ENCODE data around the gene ATP5MC2.
"Not testable (repeated sequence)": the region's sequence is repeated elsewhere in the genome, so short reads cannot be mapped to it uniquely, and the experiment has no call there.

The ATP5MC2 gene

GRCh38 chr12:53659011-53659551, 16.8 kb downstream of the ATP5MC2 start:
- H3K4me1 ChIP-seq (ENCODE audit: control insufficient read depth in 2 of 2, insufficient read depth in 2 of 2, low read length in 2 of 2), result peaks cover 16 to 24% of the 10 kb centered on the region in 2 donors
- H3K27ac ChIP-seq (ENCODE audit: low read depth in 2 of 2, low read length in 2 of 2), result peak overlapping the region; percentile 79 to 85
- no peaks in the 10 kb centered on the region for H3K27me3 ChIP-seq (ENCODE audit: control insufficient read depth in 2 of 2, insufficient read depth in 2 of 2, low read length in 2 of 2)
- H3K9ac ChIP-seq (ENCODE audit: low read depth in 1 of 2, low read length in 2 of 2), result peak overlapping the region; percentile 16 to 42
- peak overlapping the region; percentile 10 to 17 for H3K4me3 ChIP-seq (ENCODE audit: low read length in 2 of 2)
- no peaks in the 10 kb centered on the region for H3K9me3 ChIP-seq (ENCODE audit: control insufficient read depth in 2 of 2, low read length in 2 of 2)
- peaks cover 6% of the 10 kb centered on the region in 2 donors for H3K36me3 ChIP-seq (ENCODE audit: control insufficient read depth in 2 of 2, insufficient read depth in 2 of 2, low read length in 2 of 2)

- no peak overlapping the region for H3K27ac ChIP-seq (ENCODE audit: low read depth in 2 of 2, low read length in 2 of 2)
- no peaks in the 10 kb centered on the region for H3K27me3 ChIP-seq (ENCODE audit: control insufficient read depth in 2 of 2, insufficient read depth in 2 of 2, low read length in 2 of 2)
- H3K9me3 ChIP-seq (ENCODE audit: control insufficient read depth in 2 of 2, low read length in 2 of 2), result no peaks in the 10 kb centered on the region
- no peak overlapping the region for H3K9ac ChIP-seq (ENCODE audit: low read depth in 1 of 2, low read length in 2 of 2)
- peaks cover 16 to 24% of the 10 kb centered on the region in 2 donors for H3K4me1 ChIP-seq (ENCODE audit: control insufficient read depth in 2 of 2, insufficient read depth in 2 of 2, low read length in 2 of 2)
- H3K4me3 ChIP-seq (ENCODE audit: low read length in 2 of 2), result no peak overlapping the region
- H3K36me3 ChIP-seq (ENCODE audit: control insufficient read depth in 2 of 2, insufficient read depth in 2 of 2, low read length in 2 of 2), result no peaks in the 10 kb centered on the region
These were observed 18.8 kb downstream of the ATP5MC2 start for GRCh38 chr12:53657041-53657440.

- Histone ChIP-seq H3K4me3 (ENCODE audit: low read length in 2 of 2) (no peak overlapping the region), H3K9ac (ENCODE audit: low read depth in 1 of 2, low read length in 2 of 2) (no peak overlapping the region), H3K36me3 (ENCODE audit: control insufficient read depth in 2 of 2, insufficient read depth in 2 of 2, low read length in 2 of 2) (no peaks in the 10 kb centered on the region), H3K9me3 (ENCODE audit: control insufficient read depth in 2 of 2, low read length in 2 of 2) (no peaks in the 10 kb centered on the region), H3K4me1 (ENCODE audit: control insufficient read depth in 2 of 2, insufficient read depth in 2 of 2, low read length in 2 of 2) (peaks cover 3 to 6% of the 10 kb centered on the region in 2 donors), H3K27ac (ENCODE audit: low read depth in 2 of 2, low read length in 2 of 2) (no peak overlapping the region), H3K27me3 (ENCODE audit: control insufficient read depth in 2 of 2, insufficient read depth in 2 of 2, low read length in 2 of 2) (no peaks in the 10 kb centered on the region)
These were observed 22.3 kb downstream of the ATP5MC2 start for GRCh38 chr12:53653595-53653994.

GRCh38 chr12:53652366-53652765, 23.5 kb downstream of the ATP5MC2 start:
- H3K27ac ChIP-seq (ENCODE audit: low read depth in 2 of 2, low read length in 2 of 2), result no peak overlapping the region
- H3K36me3 ChIP-seq (ENCODE audit: control insufficient read depth in 2 of 2, insufficient read depth in 2 of 2, low read length in 2 of 2), result no peaks in the 10 kb centered on the region
- H3K4me3 ChIP-seq (ENCODE audit: low read length in 2 of 2), result no peak overlapping the region
- no peaks in the 10 kb centered on the region for H3K4me1 ChIP-seq (ENCODE audit: control insufficient read depth in 2 of 2, insufficient read depth in 2 of 2, low read length in 2 of 2)
- no peaks in the 10 kb centered on the region for H3K27me3 ChIP-seq (ENCODE audit: control insufficient read depth in 2 of 2, insufficient read depth in 2 of 2, low read length in 2 of 2)
- H3K9me3 ChIP-seq (ENCODE audit: control insufficient read depth in 2 of 2, low read length in 2 of 2), result no peaks in the 10 kb centered on the region
- no peak overlapping the region for H3K9ac ChIP-seq (ENCODE audit: low read depth in 1 of 2, low read length in 2 of 2)

GRCh38 chr12:53651737-53652136, 24.1 kb downstream of the ATP5MC2 start:
- Histone ChIP-seq H3K9me3 (ENCODE audit: control insufficient read depth in 2 of 2, low read length in 2 of 2) (no peaks in the 10 kb centered on the region), H3K9ac (ENCODE audit: low read depth in 1 of 2, low read length in 2 of 2) (no peak overlapping the region), H3K4me1 (ENCODE audit: control insufficient read depth in 2 of 2, insufficient read depth in 2 of 2, low read length in 2 of 2) (no peaks in the 10 kb centered on the region), H3K27me3 (ENCODE audit: control insufficient read depth in 2 of 2, insufficient read depth in 2 of 2, low read length in 2 of 2) (no peaks in the 10 kb centered on the region), H3K27ac (ENCODE audit: low read depth in 2 of 2, low read length in 2 of 2) (no peak overlapping the region), H3K36me3 (ENCODE audit: control insufficient read depth in 2 of 2, insufficient read depth in 2 of 2, low read length in 2 of 2) (no peaks in the 10 kb centered on the region), H3K4me3 (ENCODE audit: low read length in 2 of 2) (no peak overlapping the region)

GRCh38 chr12:53646300-53646699, 29.6 kb downstream of the ATP5MC2 start:
- not testable (repeated sequence) for H3K4me3 ChIP-seq (ENCODE audit: low read length in 2 of 2); H3K27ac ChIP-seq (ENCODE audit: low read depth in 2 of 2, low read length in 2 of 2); H3K9ac ChIP-seq (ENCODE audit: low read depth in 1 of 2, low read length in 2 of 2); H3K9me3 ChIP-seq (ENCODE audit: control insufficient read depth in 2 of 2, low read length in 2 of 2); H3K36me3 ChIP-seq (ENCODE audit: control insufficient read depth in 2 of 2, insufficient read depth in 2 of 2, low read length in 2 of 2); H3K4me1 ChIP-seq (ENCODE audit: control insufficient read depth in 2 of 2, insufficient read depth in 2 of 2, low read length in 2 of 2); H3K27me3 ChIP-seq (ENCODE audit: control insufficient read depth in 2 of 2, insufficient read depth in 2 of 2, low read length in 2 of 2)

- no peaks in the 10 kb centered on the region for H3K27me3 ChIP-seq (ENCODE audit: control insufficient read depth in 2 of 2, insufficient read depth in 2 of 2, low read length in 2 of 2)
- H3K9ac ChIP-seq (ENCODE audit: low read depth in 1 of 2, low read length in 2 of 2), result no peak overlapping the region
- H3K36me3 ChIP-seq (ENCODE audit: control insufficient read depth in 2 of 2, insufficient read depth in 2 of 2, low read length in 2 of 2), result no peaks in the 10 kb centered on the region
- no peaks in the 10 kb centered on the region for H3K9me3 ChIP-seq (ENCODE audit: control insufficient read depth in 2 of 2, low read length in 2 of 2)
- H3K4me3 ChIP-seq (ENCODE audit: low read length in 2 of 2), result no peak overlapping the region
- no peaks in the 10 kb centered on the region for H3K4me1 ChIP-seq (ENCODE audit: control insufficient read depth in 2 of 2, insufficient read depth in 2 of 2, low read length in 2 of 2)
- no peak overlapping the region for H3K27ac ChIP-seq (ENCODE audit: low read depth in 2 of 2, low read length in 2 of 2)
These were observed 30.7 kb downstream of the ATP5MC2 start for GRCh38 chr12:53645165-53645564.

- H3K9me3 ChIP-seq (ENCODE audit: control insufficient read depth in 2 of 2, low read length in 2 of 2), result no peaks in the 10 kb centered on the region
- H3K9ac ChIP-seq (ENCODE audit: low read depth in 1 of 2, low read length in 2 of 2), result no peak overlapping the region
- no peaks in the 10 kb centered on the region for H3K4me1 ChIP-seq (ENCODE audit: control insufficient read depth in 2 of 2, insufficient read depth in 2 of 2, low read length in 2 of 2)
- H3K36me3 ChIP-seq (ENCODE audit: control insufficient read depth in 2 of 2, insufficient read depth in 2 of 2, low read length in 2 of 2), result no peaks in the 10 kb centered on the region
- H3K27ac ChIP-seq (ENCODE audit: low read depth in 2 of 2, low read length in 2 of 2), result no peak overlapping the region
- no peak overlapping the region for H3K4me3 ChIP-seq (ENCODE audit: low read length in 2 of 2)
- no peaks in the 10 kb centered on the region for H3K27me3 ChIP-seq (ENCODE audit: control insufficient read depth in 2 of 2, insufficient read depth in 2 of 2, low read length in 2 of 2)
These were observed 31.8 kb downstream of the ATP5MC2 start for GRCh38 chr12:53644133-53644532.

- H3K4me1 ChIP-seq (ENCODE audit: control insufficient read depth in 2 of 2, insufficient read depth in 2 of 2, low read length in 2 of 2), result no peaks in the 10 kb centered on the region
- no peaks in the 10 kb centered on the region for H3K27me3 ChIP-seq (ENCODE audit: control insufficient read depth in 2 of 2, insufficient read depth in 2 of 2, low read length in 2 of 2)
- H3K27ac ChIP-seq (ENCODE audit: low read depth in 2 of 2, low read length in 2 of 2), result no peak overlapping the region
- no peaks in the 10 kb centered on the region for H3K36me3 ChIP-seq (ENCODE audit: control insufficient read depth in 2 of 2, insufficient read depth in 2 of 2, low read length in 2 of 2)
- H3K9me3 ChIP-seq (ENCODE audit: control insufficient read depth in 2 of 2, low read length in 2 of 2), result no peaks in the 10 kb centered on the region
- no peak overlapping the region for H3K9ac ChIP-seq (ENCODE audit: low read depth in 1 of 2, low read length in 2 of 2)
- no peak overlapping the region for H3K4me3 ChIP-seq (ENCODE audit: low read length in 2 of 2)
These were observed 32.5 kb downstream of the ATP5MC2 start for GRCh38 chr12:53643232-53643979.

GRCh38 chr12:53638057-53638456, 37.8 kb downstream of the ATP5MC2 start:
- no peak overlapping the region for H3K9ac ChIP-seq (ENCODE audit: low read depth in 1 of 2, low read length in 2 of 2)
- no peak overlapping the region for H3K27ac ChIP-seq (ENCODE audit: low read depth in 2 of 2, low read length in 2 of 2)

More at GRCh38 chr12:53638057-53638456, 37.8 kb downstream of the ATP5MC2 start:
- Histone ChIP-seq H3K4me1 (ENCODE audit: control insufficient read depth in 2 of 2, insufficient read depth in 2 of 2, low read length in 2 of 2) (no peaks in the 10 kb centered on the region), H3K27me3 (ENCODE audit: control insufficient read depth in 2 of 2, insufficient read depth in 2 of 2, low read length in 2 of 2) (no peaks in the 10 kb centered on the region), H3K4me3 (ENCODE audit: low read length in 2 of 2) (no peak overlapping the region), H3K9me3 (ENCODE audit: control insufficient read depth in 2 of 2, low read length in 2 of 2) (no peaks in the 10 kb centered on the region), H3K36me3 (ENCODE audit: control insufficient read depth in 2 of 2, insufficient read depth in 2 of 2, low read length in 2 of 2) (no peaks in the 10 kb centered on the region)
